HG03558 (cell line): ENCODE measurements around the gene GCNT2.
"Not testable (repeated sequence)": the region's sequence is repeated elsewhere in the genome, so short reads cannot be mapped to it uniquely, and the experiment has no call there.

Experiments used
- ATAC-seq: cut with Tn5 transposase; IDR thresholded peaks from one replicate; pipeline ENCODE4 v1.9.1; 2021; ENCODE audit warnings: moderate number of reproducible peaks; ENCODE audit not compliant: unreplicated experiment; ENCODE audit errors: extremely low read depth

Gene GCNT2

GRCh38 chr6:10644225-10644624 lies 123.1 kb downstream of the GCNT2 start:
- ATAC-seq: no peak

GRCh38 chr6:10655508-10656055 lies 134.4 kb downstream of the GCNT2 start:
- ATAC-seq: no peak

- no peak for ATAC-seq
Measured at GRCh38 chr6:10658910-10659698, 138.0 kb downstream of the GCNT2 start.

- no peak for ATAC-seq
Measured at GRCh38 chr6:10659699-10660348, 138.7 kb downstream of the GCNT2 start.

GRCh38 chr6:10660431-10661191 lies 139.5 kb downstream of the GCNT2 start:
- ATAC-seq: not testable (repeated sequence)

GRCh38 chr6:10662207-10662606 lies 141.1 kb downstream of the GCNT2 start:
- ATAC-seq: no peak

- no peak for ATAC-seq
Measured at GRCh38 chr6:10662742-10663141, 141.6 kb downstream of the GCNT2 start.

- not testable (repeated sequence) for ATAC-seq
Measured at GRCh38 chr6:10665595-10665994, 144.4 kb downstream of the GCNT2 start.

- no peak for ATAC-seq
Measured at GRCh38 chr6:10668126-10668917, 147.2 kb downstream of the GCNT2 start.

- ATAC-seq: no peak
Measured at GRCh38 chr6:10676403-10676802, 155.3 kb downstream of the GCNT2 start.

- ATAC-seq: no peak
Measured at GRCh38 chr6:10678456-10678855, 157.3 kb downstream of the GCNT2 start.
